ENCODE data around the gene AP1S1.
"Not testable (repeated sequence)": the region's sequence is repeated elsewhere in the genome, so short reads cannot be mapped to it uniquely, and the experiment has no call there.

Gene AP1S1

GRCh38 chr7:101172005-101172853, 18.0 kb downstream of the AP1S1 start:
- no peak for DNase-seq

GRCh38 chr7:101172854-101173751, 18.8 kb downstream of the AP1S1 start:
- DNase-seq, result peak; percentile 86

DNA sequence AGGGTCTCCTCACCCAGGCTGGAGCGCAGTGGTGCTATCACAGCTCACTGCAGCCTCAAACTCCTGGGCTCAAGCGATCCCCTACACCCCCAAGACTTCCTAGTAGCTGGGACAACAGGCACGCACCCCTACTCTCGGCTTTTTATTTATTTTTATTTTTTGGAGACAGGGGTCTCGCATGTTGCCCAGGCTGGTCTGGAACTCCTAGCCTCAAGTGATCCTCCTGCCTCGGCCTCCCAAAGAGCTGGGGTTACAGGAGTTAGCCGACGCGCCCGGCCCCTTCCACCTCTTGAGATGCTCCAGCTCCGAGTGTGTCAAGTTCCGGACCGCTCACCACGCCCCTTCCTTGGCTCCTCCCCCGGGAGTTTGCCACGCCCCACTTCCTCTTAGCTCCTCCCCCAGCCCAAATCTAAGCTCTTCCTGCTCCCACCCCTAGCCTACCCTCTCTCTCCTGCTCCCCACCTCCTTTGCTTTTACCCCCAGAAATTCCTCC, 19.5 kb downstream of the AP1S1 start:
- peak; percentile 65 for DNase-seq

DNA sequence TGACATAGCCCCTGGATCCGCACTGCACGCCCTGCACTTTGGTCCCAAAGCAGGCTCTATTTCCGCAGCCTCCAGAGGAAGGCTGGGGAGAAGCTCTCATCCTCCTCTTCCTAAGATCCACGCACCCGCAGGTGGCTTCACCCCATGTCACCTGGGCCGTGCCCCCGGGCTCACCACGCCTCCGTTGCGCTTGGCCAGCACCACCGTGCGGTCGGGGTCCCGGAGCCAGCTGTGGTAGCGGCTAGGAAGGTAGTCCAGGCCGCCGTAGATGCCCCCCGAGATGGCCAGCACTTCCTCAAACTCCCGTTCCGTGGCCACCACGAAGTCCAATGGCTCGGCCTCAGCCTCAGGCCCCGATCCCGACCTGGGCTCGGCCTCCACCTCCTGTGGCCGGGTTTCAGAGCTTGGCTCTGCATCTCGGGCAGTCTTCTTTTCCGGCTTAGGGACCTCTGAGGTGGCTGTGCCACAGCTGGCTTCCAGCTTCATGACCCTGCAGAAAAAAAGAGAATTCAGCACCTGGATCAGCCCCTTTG, 20.1 kb downstream of the AP1S1 start:
- no peak for DNase-seq

- no peak for DNase-seq
Observed at GRCh38 chr7:101175664-101176063, 21.4 kb downstream of the AP1S1 start.

- DNase-seq, result no peak
Observed at GRCh38 chr7:101177644-101178043, 23.4 kb downstream of the AP1S1 start.

- DNase-seq, result no peak
Observed at GRCh38 chr7:101179117-101179516, 24.8 kb downstream of the AP1S1 start.

- DNase-seq, result no peak
Observed at GRCh38 chr7:101179713-101180112, 25.4 kb downstream of the AP1S1 start.

DNA sequence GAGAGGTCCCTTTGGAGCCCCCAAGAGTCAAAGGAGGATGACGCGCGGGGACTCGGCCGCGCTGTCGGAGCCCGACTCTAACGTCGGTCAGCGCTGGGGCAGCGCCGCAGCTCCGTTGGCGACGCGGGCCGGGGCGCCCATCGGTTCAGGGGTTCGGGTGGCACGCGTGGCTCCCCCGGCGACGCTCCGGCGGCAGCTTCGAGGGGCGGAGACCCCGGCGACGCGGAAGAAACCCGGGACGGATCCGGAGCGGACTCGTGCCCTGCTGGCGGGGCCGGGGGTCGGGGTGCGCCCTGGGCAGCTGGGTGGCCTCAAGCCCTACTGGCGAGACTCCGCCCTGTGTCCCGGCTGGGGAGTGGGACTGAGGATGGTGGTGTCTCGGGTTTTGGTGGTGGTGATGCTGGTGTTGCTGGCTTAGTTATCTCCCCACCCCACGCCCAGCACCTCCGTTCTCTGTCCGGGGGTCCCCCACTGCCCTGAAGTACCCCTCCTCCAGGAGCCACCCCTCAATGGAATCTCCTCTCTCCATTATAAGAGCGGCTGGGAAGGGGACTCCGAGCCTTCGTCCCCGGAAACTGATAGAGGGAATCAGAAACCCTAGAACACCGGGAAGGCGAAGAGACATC, 26.0 kb downstream of the AP1S1 start, which contains the start of gene NAT16:
Gene NAT16 (minus strand): TSS at position 164 of the 626 bp plus-strand sequence. CDS start 5,486 bp downstream, outside the sequence.
- no peak for DNase-seq

DNA sequence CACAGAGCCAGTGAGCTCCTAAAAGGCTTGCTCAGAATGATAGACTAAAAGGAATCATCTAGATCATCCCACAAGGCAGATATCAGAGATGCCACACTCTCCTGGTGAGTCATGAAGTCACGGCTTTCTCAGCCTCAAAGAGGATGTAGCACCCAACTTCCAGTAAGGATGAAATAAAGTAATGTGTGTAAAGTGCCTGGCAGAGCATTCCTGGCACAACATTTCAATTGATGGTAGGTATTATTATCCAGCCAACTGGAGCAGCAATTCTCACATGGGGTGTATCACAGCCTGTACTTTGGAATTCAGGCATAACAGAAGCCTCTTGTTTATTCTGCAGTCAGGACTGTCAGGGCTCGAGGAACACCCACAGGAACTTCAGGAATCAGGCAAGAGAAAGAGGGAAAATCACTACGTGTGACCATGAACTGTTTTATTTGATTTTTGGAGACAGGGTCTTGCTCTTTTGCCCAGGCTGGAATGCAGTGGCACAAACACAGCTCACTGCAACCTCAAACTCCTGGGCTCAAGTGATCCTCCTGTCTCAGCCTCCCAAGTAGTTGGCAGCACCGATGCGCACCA, 31.1 kb downstream of the AP1S1 start:
- peak; percentile 33 for DNase-seq

DNA sequence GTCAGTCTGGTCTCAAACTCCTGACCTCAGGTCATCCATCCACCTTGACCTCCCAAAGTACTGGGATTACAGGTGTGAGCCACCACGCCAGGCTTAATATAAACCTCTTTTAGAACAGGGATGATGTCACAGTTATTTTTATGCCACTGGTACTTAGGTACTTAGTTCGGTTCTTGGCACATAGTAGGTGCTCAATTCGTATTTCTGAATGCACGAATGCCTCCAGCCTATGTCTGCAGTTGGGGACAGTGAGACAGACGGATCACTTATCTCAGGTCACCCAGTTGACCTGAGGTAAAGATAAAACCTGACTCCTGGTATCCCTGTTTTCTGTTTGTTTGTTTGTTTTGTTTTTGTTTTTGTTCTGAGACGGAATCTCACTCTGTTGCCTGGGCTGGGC, 31.9 kb downstream of the AP1S1 start:
- no peak for DNase-seq

DNA sequence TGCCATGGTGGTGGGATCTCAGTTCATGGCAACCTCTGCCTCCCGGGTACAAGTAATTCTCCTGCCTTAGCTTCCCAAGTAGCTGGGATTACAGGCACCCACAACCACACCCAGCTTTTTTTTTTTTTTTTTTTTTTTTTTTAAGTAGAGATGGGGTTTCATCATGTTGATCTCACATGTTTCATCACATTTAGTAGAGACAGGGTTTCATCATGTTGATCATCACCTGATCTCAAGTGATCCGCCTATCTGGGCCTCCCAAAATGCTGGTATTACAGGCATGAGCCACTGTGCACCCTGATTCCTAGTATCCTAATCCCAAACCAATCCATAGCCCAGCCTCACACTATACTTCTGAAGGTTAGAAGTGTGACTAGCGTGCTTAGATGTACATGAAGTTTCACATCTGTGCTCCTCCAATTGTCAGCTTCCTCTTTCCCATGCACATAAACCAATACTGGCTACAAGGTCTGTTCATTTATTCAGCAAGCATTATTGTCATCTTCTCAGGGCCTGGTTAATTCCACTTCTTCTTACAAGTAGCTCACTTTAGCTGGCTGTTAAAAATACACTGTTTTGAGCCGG, 32.7 kb downstream of the AP1S1 start:
- DNase-seq, result no peak

GRCh38 chr7:101189109-101189508, 34.8 kb downstream of the AP1S1 start:
- no peak for DNase-seq

GRCh38 chr7:101195884-101196283, 41.6 kb downstream of the AP1S1 start:
- no peak for DNase-seq

- DNase-seq, result no peak
Observed at GRCh38 chr7:101197991-101198390, 43.7 kb downstream of the AP1S1 start.

GRCh38 chr7:101198476-101198875, 44.2 kb downstream of the AP1S1 start:
- DNase-seq, result no peak

DNA sequence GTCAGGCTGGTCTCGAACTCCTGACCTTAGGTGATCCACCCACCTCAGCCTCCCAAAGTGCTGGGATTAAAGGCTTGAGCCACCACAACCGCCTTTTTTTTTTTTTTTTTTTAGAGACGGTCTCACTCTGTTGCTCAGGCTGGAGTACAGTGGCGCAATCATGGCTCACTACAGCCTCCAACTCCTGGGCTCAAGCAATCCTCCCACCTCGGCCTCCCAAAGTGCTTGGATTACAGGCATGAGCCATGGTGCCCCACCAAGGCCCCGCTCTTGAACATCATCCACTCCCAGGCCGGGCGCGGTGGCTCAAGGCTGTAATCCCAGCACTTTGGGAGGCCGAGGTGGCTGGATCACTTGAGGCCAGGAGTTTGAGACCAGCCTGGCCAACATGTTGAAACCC, 45.2 kb downstream of the AP1S1 start:
- not testable (repeated sequence) for DNase-seq

GRCh38 chr7:101200504-101200861, 46.2 kb downstream of the AP1S1 start:
- DNase-seq, result no peak

GRCh38 chr7:101200862-101201599, 46.8 kb downstream of the AP1S1 start, which contains the start of gene MOGAT3:
TSS of gene MOGAT3 (minus strand) at chr7:101201036. CDS start at chr7:101200854, 182 bp downstream.
- no peak for DNase-seq

- DNase-seq, result no peak
Observed at GRCh38 chr7:101201695-101202602, 47.7 kb downstream of the AP1S1 start.

Measured in hematopoietic multipotent progenitor cell treated with erythropoietin and hydrocortisone succinate and interleukin-3 and kit ligand, for 8 days (in vitro differentiated cells).